ENCODE measurements around the gene PLOD1.

DNA sequence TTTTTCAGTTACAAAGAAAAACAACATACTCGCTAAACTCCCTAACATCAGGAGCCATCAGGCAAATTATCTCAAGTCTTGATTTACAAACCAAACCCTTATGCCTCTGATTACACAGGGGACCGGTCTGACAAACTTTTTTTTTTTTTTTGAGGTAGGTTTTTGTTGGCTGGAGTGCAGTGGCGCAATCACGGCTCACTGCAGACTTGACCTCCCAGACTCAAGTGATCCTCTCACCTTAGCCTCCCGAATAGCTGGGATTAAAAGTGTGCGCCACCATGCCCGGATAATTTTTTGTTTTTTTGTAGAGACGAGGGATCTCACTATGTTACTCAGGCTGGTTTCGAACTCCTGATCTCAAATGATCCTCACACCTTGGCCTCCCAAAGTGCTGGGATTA is 81.0 kb downstream of the PLOD1 start:
- TF ChIP-seq, protein P1, sequence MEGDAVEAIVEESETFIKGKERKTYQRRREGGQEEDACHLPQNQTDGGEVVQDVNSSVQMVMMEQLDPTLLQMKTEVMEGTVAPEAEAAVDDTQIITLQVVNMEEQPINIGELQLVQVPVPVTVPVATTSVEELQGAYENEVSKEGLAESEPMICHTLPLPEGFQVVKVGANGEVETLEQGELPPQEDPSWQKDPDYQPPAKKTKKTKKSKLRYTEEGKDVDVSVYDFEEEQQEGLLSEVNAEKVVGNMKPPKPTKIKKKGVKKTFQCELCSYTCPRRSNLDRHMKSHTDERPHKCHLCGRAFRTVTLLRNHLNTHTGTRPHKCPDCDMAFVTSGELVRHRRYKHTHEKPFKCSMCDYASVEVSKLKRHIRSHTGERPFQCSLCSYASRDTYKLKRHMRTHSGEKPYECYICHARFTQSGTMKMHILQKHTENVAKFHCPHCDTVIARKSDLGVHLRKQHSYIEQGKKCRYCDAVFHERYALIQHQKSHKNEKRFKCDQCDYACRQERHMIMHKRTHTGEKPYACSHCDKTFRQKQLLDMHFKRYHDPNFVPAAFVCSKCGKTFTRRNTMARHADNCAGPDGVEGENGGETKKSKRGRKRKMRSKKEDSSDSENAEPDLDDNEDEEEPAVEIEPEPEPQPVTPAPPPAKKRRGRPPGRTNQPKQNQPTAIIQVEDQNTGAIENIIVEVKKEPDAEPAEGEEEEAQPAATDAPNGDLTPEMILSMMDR (IDR thresholded peaks at IDR 0.05): no peak
- TF ChIP-seq ZFX (IDR thresholded peaks at IDR 0.05; ENCODE audit: borderline replicate concordance): no peak

Measured in 22Rv1 (cell line).